ENCODE data around the gene CRB1.

DNA sequence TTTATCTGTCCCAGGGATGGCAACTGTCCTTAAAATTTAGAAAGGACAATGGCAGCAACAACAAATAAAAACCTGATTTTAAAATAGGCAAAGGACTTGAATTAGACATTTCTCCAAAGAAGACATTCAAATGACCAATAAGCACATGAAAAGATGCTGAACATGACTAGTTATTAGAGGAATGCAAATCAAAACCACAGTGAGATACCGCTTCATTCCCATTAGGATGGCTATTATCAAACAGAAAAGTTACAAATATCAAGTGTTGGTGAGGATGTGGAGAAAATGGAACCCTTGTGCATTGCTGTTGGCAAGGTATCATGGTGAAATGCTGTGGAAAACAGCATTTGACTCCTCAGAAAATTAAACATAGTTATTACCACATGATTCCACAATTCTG lies 120.7 kb downstream of the CRB1 start:
- TF ChIP-seq, protein P1, sequence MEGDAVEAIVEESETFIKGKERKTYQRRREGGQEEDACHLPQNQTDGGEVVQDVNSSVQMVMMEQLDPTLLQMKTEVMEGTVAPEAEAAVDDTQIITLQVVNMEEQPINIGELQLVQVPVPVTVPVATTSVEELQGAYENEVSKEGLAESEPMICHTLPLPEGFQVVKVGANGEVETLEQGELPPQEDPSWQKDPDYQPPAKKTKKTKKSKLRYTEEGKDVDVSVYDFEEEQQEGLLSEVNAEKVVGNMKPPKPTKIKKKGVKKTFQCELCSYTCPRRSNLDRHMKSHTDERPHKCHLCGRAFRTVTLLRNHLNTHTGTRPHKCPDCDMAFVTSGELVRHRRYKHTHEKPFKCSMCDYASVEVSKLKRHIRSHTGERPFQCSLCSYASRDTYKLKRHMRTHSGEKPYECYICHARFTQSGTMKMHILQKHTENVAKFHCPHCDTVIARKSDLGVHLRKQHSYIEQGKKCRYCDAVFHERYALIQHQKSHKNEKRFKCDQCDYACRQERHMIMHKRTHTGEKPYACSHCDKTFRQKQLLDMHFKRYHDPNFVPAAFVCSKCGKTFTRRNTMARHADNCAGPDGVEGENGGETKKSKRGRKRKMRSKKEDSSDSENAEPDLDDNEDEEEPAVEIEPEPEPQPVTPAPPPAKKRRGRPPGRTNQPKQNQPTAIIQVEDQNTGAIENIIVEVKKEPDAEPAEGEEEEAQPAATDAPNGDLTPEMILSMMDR (tag by site-specific recombination; IDR thresholded peaks at IDR 0.05) = no peak
- TF ChIP-seq PRDM1 (tag by site-specific recombination; IDR thresholded peaks at IDR 0.05) = no peak
- TF ChIP-seq ZNF423 (tag by site-specific recombination; IDR thresholded peaks at IDR 0.05) = no peak
